Measurements from ENCODE around the gene DYSF.

The DYSF gene

GRCh38 chr2:71609441-71609840 lies 156.1 kb downstream of the DYSF start:
- H3K27me3 Mint-ChIP-seq (ENCODE audit: low read depth, poor library complexity), result peaks cover 28% of the 10 kb centered on the region

GRCh38 chr2:71609958-71610357 lies 156.6 kb downstream of the DYSF start:
- no peak overlapping the region for H3K4me3 Mint-ChIP-seq
- peaks cover 23% of the 10 kb centered on the region for H3K4me1 Mint-ChIP-seq
- no peak overlapping the region for H3K27ac Mint-ChIP-seq
- no peaks in the 10 kb centered on the region for H3K9me3 Mint-ChIP-seq
- no peaks in the 10 kb centered on the region for H3K36me3 Mint-ChIP-seq (ENCODE audit: low read depth)
- DNase-seq, result no peak
- TF ChIP-seq CTCF (IDR thresholded peaks at IDR 0.05), result no peak
- H3K27me3 Mint-ChIP-seq (ENCODE audit: low read depth, poor library complexity), result peaks cover 28% of the 10 kb centered on the region

More at GRCh38 chr2:71609441-71609840, 156.1 kb downstream of the DYSF start:
- no peaks in the 10 kb centered on the region for H3K36me3 Mint-ChIP-seq (ENCODE audit: low read depth)
- no peak for TF ChIP-seq CTCF (IDR thresholded peaks at IDR 0.05)
- no peak for DNase-seq
- H3K4me3 Mint-ChIP-seq, result no peak overlapping the region
- H3K9me3 Mint-ChIP-seq, result no peaks in the 10 kb centered on the region
- H3K4me1 Mint-ChIP-seq, result peaks cover 28% of the 10 kb centered on the region
- no peak overlapping the region for H3K27ac Mint-ChIP-seq

- H3K4me3 Mint-ChIP-seq, result no peak overlapping the region
- TF ChIP-seq CTCF (IDR thresholded peaks at IDR 0.05), result no peak
- H3K36me3 Mint-ChIP-seq (ENCODE audit: low read depth), result no peaks in the 10 kb centered on the region
- peaks cover 16% of the 10 kb centered on the region for H3K4me1 Mint-ChIP-seq
- no peak overlapping the region for H3K27ac Mint-ChIP-seq
- DNase-seq, result no peak
- peaks cover 28% of the 10 kb centered on the region for H3K27me3 Mint-ChIP-seq (ENCODE audit: low read depth, poor library complexity)
- H3K9me3 Mint-ChIP-seq, result no peaks in the 10 kb centered on the region
These were observed 157.3 kb downstream of the DYSF start for GRCh38 chr2:71610671-71611070.

GRCh38 chr2:71611247-71611646 lies 157.9 kb downstream of the DYSF start:
- H3K27me3 Mint-ChIP-seq (ENCODE audit: low read depth, poor library complexity), result peaks cover 32% of the 10 kb centered on the region
- H3K9me3 Mint-ChIP-seq, result no peaks in the 10 kb centered on the region
- peak overlapping the region; percentile 4 for H3K27ac Mint-ChIP-seq
- TF ChIP-seq CTCF (IDR thresholded peaks at IDR 0.05), result no peak
- H3K36me3 Mint-ChIP-seq (ENCODE audit: low read depth), result no peaks in the 10 kb centered on the region
- H3K4me3 Mint-ChIP-seq, result no peak overlapping the region
- DNase-seq, result no peak
- peaks cover 10% of the 10 kb centered on the region for H3K4me1 Mint-ChIP-seq

- peaks cover 29% of the 10 kb centered on the region for H3K27me3 Mint-ChIP-seq (ENCODE audit: low read depth, poor library complexity)
- no peak for TF ChIP-seq CTCF (IDR thresholded peaks at IDR 0.05)
- H3K4me3 Mint-ChIP-seq, result no peak overlapping the region
- peaks cover 9% of the 10 kb centered on the region for H3K4me1 Mint-ChIP-seq
- no peak for DNase-seq
- H3K9me3 Mint-ChIP-seq, result no peaks in the 10 kb centered on the region
- no peaks in the 10 kb centered on the region for H3K36me3 Mint-ChIP-seq (ENCODE audit: low read depth)
- no peak overlapping the region for H3K27ac Mint-ChIP-seq
These were observed 158.6 kb downstream of the DYSF start for GRCh38 chr2:71611781-71612527.
